Effector CD8-positive, alpha-beta T cell (primary cell): Measurements from ENCODE around the gene CLDND1.

Experiments used
- DNase-seq: peaks from one replicate; lab custom pipeline; 2025; lab: John Stamatoyannopoulos, UW

Gene CLDND1

GRCh38 chr3:98514948-98515347 lies 7.8 kb downstream of the CLDND1 start:
- DNase-seq: no peak

- DNase-seq: no peak
Measured at GRCh38 chr3:98513736-98514135, 9.0 kb downstream of the CLDND1 start.

GRCh38 chr3:98513091-98513511 lies 9.6 kb downstream of the CLDND1 start:
- no peak for DNase-seq

GRCh38 chr3:98512576-98512975 lies 10.1 kb downstream of the CLDND1 start:
- no peak for DNase-seq

- DNase-seq: no peak
Measured at GRCh38 chr3:98508582-98508981, 14.1 kb downstream of the CLDND1 start.

- DNase-seq: no peak
Measured at GRCh38 chr3:98504539-98504938, 18.2 kb downstream of the CLDND1 start.

GRCh38 chr3:98501863-98502576 lies 20.7 kb downstream of the CLDND1 start:
- DNase-seq: no peak

GRCh38 chr3:98501270-98501669 lies 21.4 kb downstream of the CLDND1 start:
- DNase-seq: no peak

- no peak for DNase-seq
Measured at GRCh38 chr3:98500019-98500418, 22.7 kb downstream of the CLDND1 start.

- no peak for DNase-seq
Measured at GRCh38 chr3:98497381-98497780, 25.3 kb downstream of the CLDND1 start, which contains the start of gene OR5K2. Gene OR5K2 (plus strand): TSS chr3:98497681. CDS start chr3:98497681, 0 bp downstream.

- no peak for DNase-seq
Measured at GRCh38 chr3:98483626-98484025, 39.1 kb downstream of the CLDND1 start.

- no peak for DNase-seq
Measured at GRCh38 chr3:98482717-98483482, 39.8 kb downstream of the CLDND1 start.
